IMR-90 (cell line): Measurements from ENCODE around the gene MPG. TPM values are rescaled to one million over a fixed set of nuclear protein-coding genes. Genes with fewer than 3 reads are reported as not detected.

Experiments used
- ATAC-seq: fragments of 200-7000 bp; cut with Tn5 transposase; 2 replicates; pipeline ENCODE4 v1.9.1; 2020; ENCODE audit warnings: low read depth, mild to moderate bottlenecking, moderate library complexity
- BruUV-seq: library from RNA; stranded (reverse); fragments of 400-500 nt; replicated peaks from 2 replicates; lab custom pipeline; 2021; lab: Mats Ljungman, UMichigan
- CTCF ChIA-PET: fragments of 300-600 bp; formaldehyde crosslinking; extraction: SDS; loops from one replicate; lab custom pipeline; 2021; ENCODE audit warnings: antibody characterized with exemption; lab: Yijun Ruan, JAX
- POLR2A ChIA-PET: fragments of 300-600 bp; sonication (Branson Sonifier 250); formaldehyde crosslinking; loops from one replicate; lab custom pipeline; 2022; ENCODE audit warnings: antibody characterized with exemption; ENCODE audit not compliant: unreplicated experiment; lab: Charles Lee
- DNase-seq: peaks from one replicate; pipeline ENCODE4 v3.0.0; 2013
- H2AFZ ChIP-seq: replicated peaks from 2 replicates; pipeline ENCODE3; 2013; ENCODE audit warnings: low read length, mild to moderate bottlenecking; ENCODE audit not compliant: poor library complexity
- H2AK5ac ChIP-seq: 2 replicates; pipeline ENCODE4 v1.6.1; 2013; ENCODE audit warnings: low read depth, low read length, inconsistent platforms
- H2AK9ac ChIP-seq: replicated peaks from 2 replicates; pipeline ENCODE3; 2013; ENCODE audit warnings: mild to moderate bottlenecking, low read depth, low read length, moderate library complexity; ENCODE audit not compliant: poor library complexity
- H2BK120ac ChIP-seq: 2 replicates; pipeline ENCODE4 v1.6.1; 2013; ENCODE audit warnings: low read depth, low read length, inconsistent platforms
- H2BK15ac ChIP-seq: 3 replicates; pipeline ENCODE4 v1.6.1; 2013; ENCODE audit warnings: low read depth, low read length, inconsistent platforms
- H2BK20ac ChIP-seq: 2 replicates; pipeline ENCODE4 v1.6.1; 2013; ENCODE audit warnings: low read depth, mild to moderate bottlenecking, inconsistent platforms, low read length, moderate library complexity
- H2BK5ac ChIP-seq: 2 replicates; pipeline ENCODE4 v1.6.1; 2013; ENCODE audit warnings: mild to moderate bottlenecking, low read depth, low read length, inconsistent platforms; ENCODE audit not compliant: poor library complexity, severe bottlenecking
- H3K14ac ChIP-seq: replicated peaks from 2 replicates; pipeline ENCODE4 v1.6.1; 2013; ENCODE audit warnings: low read depth, low read length, inconsistent platforms
- H3K18ac ChIP-seq: 2 replicates; pipeline ENCODE4 v1.6.1; 2013; ENCODE audit warnings: low read depth, low read length, control low read depth
- H3K23ac ChIP-seq: 2 replicates; pipeline ENCODE4 v1.6.1; 2013; ENCODE audit warnings: low read depth, low read length, inconsistent platforms
- H3K27ac ChIP-seq: 2 replicates; pipeline ENCODE4 v1.5.1; 2013; ENCODE audit warnings: mild to moderate bottlenecking, control low read depth, low read length; ENCODE audit not compliant: insufficient read depth
- H3K27me3 ChIP-seq: 2 replicates; pipeline ENCODE4 v1.6.1; 2013; ENCODE audit warnings: low read length; ENCODE audit not compliant: control insufficient read depth, insufficient read depth
- H3K36me3 ChIP-seq: 2 replicates; pipeline ENCODE4 v1.6.1; 2013; ENCODE audit warnings: low read length, mixed read lengths; ENCODE audit not compliant: control insufficient read depth, insufficient read depth
- H3K4ac ChIP-seq: 2 replicates; pipeline ENCODE4 v1.6.1; 2013; ENCODE audit warnings: low read depth, low read length, inconsistent platforms
- H3K4me1 ChIP-seq: 2 replicates; pipeline ENCODE4 v1.6.1; 2013; ENCODE audit warnings: low read length, mixed read lengths; ENCODE audit not compliant: control insufficient read depth, insufficient read depth
- H3K4me2 ChIP-seq: 2 replicates; pipeline ENCODE4 v1.6.1; 2013; ENCODE audit warnings: low read depth, mild to moderate bottlenecking, control low read depth, low read length, moderate library complexity
- H3K4me3 ChIP-seq: 2 replicates; pipeline ENCODE4 v1.5.1; 2013; ENCODE audit warnings: low read depth, mild to moderate bottlenecking, control low read depth, low read length, moderate library complexity; ENCODE audit not compliant: insufficient read depth
- H3K56ac ChIP-seq: 2 replicates; pipeline ENCODE4 v1.6.1; 2013; ENCODE audit warnings: low read length, inconsistent platforms; ENCODE audit not compliant: insufficient read depth; ENCODE audit errors: extremely low read depth
- H3K79me1 ChIP-seq, 2 experiments: 2 replicates each; pipeline ENCODE4 v1.6.1; 2013; ENCODE audit warnings: low read length in 2 of 2, inconsistent platforms in 1 of 2, low read depth in 1 of 2
- H3K9ac ChIP-seq: 2 replicates; pipeline ENCODE4 v1.6.1; 2013; ENCODE audit warnings: low read depth, low read length, control low read depth
- H3K9me1 ChIP-seq: 2 replicates; pipeline ENCODE4 v1.6.1; 2013; ENCODE audit warnings: low read length, inconsistent platforms; ENCODE audit not compliant: insufficient read depth
- H3K9me3 ChIP-seq: 2 replicates; pipeline ENCODE4 v1.6.1; 2013; ENCODE audit warnings: low read length; ENCODE audit not compliant: control insufficient read depth, insufficient read depth
- H4K20me1 ChIP-seq: 2 replicates; pipeline ENCODE4 v1.6.1; 2013; ENCODE audit warnings: low read length, inconsistent platforms; ENCODE audit not compliant: insufficient read depth
- H4K5ac ChIP-seq: 2 replicates; pipeline ENCODE4 v1.6.1; 2013; ENCODE audit warnings: mild to moderate bottlenecking, low read depth, low read length, control low read depth
- H4K8ac ChIP-seq, 2 experiments: 2 replicates each; pipeline ENCODE4 v1.6.1; 2013; ENCODE audit warnings: low read depth in 2 of 2, low read length in 2 of 2, control low read depth in 1 of 2, inconsistent platforms in 1 of 2
- H4K91ac ChIP-seq: 2 replicates; pipeline ENCODE4 v1.6.1; 2013; ENCODE audit warnings: low read depth, low read length, inconsistent platforms; ENCODE audit not compliant: insufficient read depth
- BHLHE40 ChIP-seq: fragments of 150-350 bp; IDR thresholded peaks from 2 replicates; pipeline ENCODE4 v1.6.1; 2016; ENCODE audit warnings: mild to moderate bottlenecking, low read depth, low read length
- CEBPB ChIP-seq: IDR thresholded peaks from 2 replicates; pipeline ENCODE4 v1.6.1; 2012; ENCODE audit warnings: low read depth, low read length, improper control_type of control experiment
- CHD1 ChIP-seq: IDR thresholded peaks from 2 replicates; pipeline ENCODE4 v1.6.1; 2012; ENCODE audit warnings: low read depth, low read length, improper control_type of control experiment
- CTCF ChIP-seq: conservative IDR thresholded peaks from 2 replicates; pipeline ENCODE4 v1.5.1; 2012; ENCODE audit warnings: mild to moderate bottlenecking, low read depth, low read length, improper control_type of control experiment
- FOS ChIP-seq: fragments of 150-350 bp; IDR thresholded peaks from 2 replicates; pipeline ENCODE4 v1.6.1; 2016; ENCODE audit warnings: low read depth, low read length
- MAFK ChIP-seq: IDR thresholded peaks from 2 replicates; pipeline ENCODE4 v1.6.1; 2012; ENCODE audit warnings: low read depth, low read length, improper control_type of control experiment
- NFE2L2 ChIP-seq: fragments of 150-350 bp; IDR thresholded peaks from 2 replicates; pipeline ENCODE4 v1.6.1; 2016; ENCODE audit warnings: low read depth, mild to moderate bottlenecking, low read length
- POLR2A ChIP-seq: IDR thresholded peaks from 2 replicates; pipeline ENCODE4 v1.6.1; 2012; ENCODE audit warnings: mild to moderate bottlenecking, low read depth, low read length
- RCOR1 ChIP-seq: IDR thresholded peaks from 2 replicates; pipeline ENCODE4 v1.6.1; 2012; ENCODE audit warnings: mild to moderate bottlenecking, low read length, improper control_type of control experiment; ENCODE audit not compliant: insufficient replicate concordance
- SMC3 ChIP-seq: fragments of 150-350 bp; IDR thresholded peaks from 2 replicates; pipeline ENCODE4 v1.6.1; 2016; ENCODE audit warnings: low read depth, mild to moderate bottlenecking, antibody characterized with exemption, low read length, moderate library complexity
- USF2 ChIP-seq: fragments of 150-350 bp; IDR thresholded peaks from 2 replicates; pipeline ENCODE4 v1.6.1; 2017; ENCODE audit warnings: mild to moderate bottlenecking, antibody characterized with exemption, low read length, low read depth
- WGBS, 2 experiments: methylation state at CpG; one replicate each; pipeline versions ENCODE4 v1.1.5 to v1.1.7; 2013; ENCODE audit warnings: missing lambda C conversion rate in 2 of 2; ENCODE audit not compliant: insufficient read length in 1 of 2; ENCODE audit errors: extremely low coverage in 2 of 2; 5-methylcytosine and 5-hydroxymethylcytosine counted together
- dilution Hi-C: fragments of 300-500 bp; cut with HindIII; formaldehyde crosslinking; loops from one replicate; pipeline ENCODE4 v1.14.3; 2018; ENCODE audit warnings: low sequenced_read_pairs; ENCODE audit not compliant: unreplicated experiment
- in situ Hi-C: fragments of 300-500 bp; cut with MboI; formaldehyde crosslinking; loops from 3 replicates; pipeline ENCODE4 v1.14.3; 2019; ENCODE audit warnings: low sequenced_read_pairs, inconsistent platforms, mixed read lengths
- intact Hi-C: fragments of 100-400 bp; cut with micrococcal nuclease; formaldehyde crosslinking; loops from 2 replicates; pipeline ENCODE4 v1.10.0; 2022
- polyA plus RNA-seq, 3 experiments: library from polyadenylated mRNA; depleted of rRNA; stranded (reverse); fragments of >200 nt; gene quantifications; 2 replicates each; pipeline ENCODE4 v1.2.3, GENCODE V29; 2012; ENCODE audit warnings: low replicate concordance in 1 of 3
- total RNA-seq: library from RNA; depleted of rRNA; stranded (reverse); fragments of >200 nt; gene quantifications from 2 replicates; pipeline ENCODE4 v1.2.3, GENCODE V29; 2012

Gene MPG
- total and polyA plus RNA-seq, 2 of the 4 experiments (the other 2 are of a cell fraction) = 66.7 to 135 TPM

DNA sequence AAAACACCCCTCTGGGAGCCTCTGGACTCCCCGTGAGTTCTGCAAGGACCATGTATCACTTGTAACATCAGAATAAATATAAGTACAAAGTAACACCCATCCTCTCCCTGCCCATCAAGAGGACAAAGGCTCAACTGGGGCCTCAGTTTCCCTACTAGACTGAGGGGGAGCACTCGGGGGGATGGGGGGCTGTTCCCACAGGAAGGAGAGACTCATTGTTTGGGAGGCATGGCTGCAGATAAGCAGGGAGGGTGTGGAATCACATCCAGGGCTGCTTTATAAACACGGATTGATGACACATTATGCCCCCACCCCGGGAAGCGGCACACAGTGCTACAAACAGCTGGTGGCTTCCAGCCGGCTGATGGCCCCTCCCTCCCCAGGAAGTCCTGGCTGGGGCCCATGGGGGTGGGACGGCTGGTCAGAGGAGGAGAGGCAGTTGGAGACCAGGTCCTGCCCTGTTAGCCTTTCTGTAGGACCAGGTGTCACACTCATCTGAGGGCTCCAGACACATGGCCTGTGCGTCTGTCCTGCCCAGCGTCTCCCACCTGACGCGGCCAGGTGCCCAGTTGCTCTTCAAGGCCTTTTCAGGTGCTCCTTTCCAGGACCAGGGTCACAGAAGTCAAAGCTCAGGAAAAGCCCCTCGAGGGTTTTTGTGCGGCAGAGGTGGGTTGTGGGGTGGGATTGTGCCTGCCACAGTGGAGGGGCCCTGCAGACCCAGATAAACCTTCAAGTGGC is 1.3 kb upstream of the MPG start (continued):
- TF ChIP-seq USF2 = no peak
- no peak for TF ChIP-seq SMC3

DNA sequence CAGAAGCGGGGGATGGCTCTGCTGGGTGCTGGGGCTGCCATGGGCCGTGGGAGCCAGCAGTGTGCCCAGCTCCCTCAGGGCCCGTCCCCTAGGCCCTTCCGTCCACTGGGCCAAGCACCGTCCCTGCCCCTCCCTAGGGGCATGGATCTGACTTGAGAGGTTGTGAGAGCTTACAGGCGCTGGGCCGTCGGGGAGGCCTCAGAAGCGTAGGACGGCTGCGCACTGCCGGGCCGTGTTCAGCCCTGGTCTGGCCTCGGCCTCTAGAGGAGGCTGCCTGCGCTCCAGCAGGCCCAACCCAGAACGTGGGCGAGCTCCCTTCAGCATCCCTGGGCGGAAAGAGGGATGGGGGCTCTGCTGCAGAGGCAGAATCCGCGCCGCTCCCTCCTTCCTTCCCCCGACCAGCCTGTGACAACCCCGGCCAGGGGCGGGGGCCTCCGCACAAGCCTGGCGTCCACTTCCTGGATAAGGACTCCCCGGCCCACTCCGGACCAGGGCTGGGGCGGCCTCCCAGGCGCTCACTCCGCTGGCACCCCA is 685 bp upstream of the MPG start:
- Histone ChIP-seq H3K56ac (peak overlapping the region; percentile 62), H3K9me1 (peaks cover 17% of the 10 kb centered on the region), H3K4me3 (peak overlapping the region; percentile 85), H3K79me1 (peaks cover 7 to 36% of the 10 kb centered on the region in 2 experiments), H2AK9ac (peak overlapping the region; percentile 96), H4K8ac (peak overlapping the region; percentile 92 to 95), H3K18ac (peak overlapping the region; percentile 31; the same call in 1 of the 2 replicates), H2AK5ac (peak overlapping the region; percentile 97), H3K9ac (peak overlapping the region; percentile 71), H2BK15ac (peak overlapping the region; percentile 42; the same call in 1 of the 3 replicates), H3K14ac (peak overlapping the region; percentile 81), H3K4ac (peak overlapping the region; percentile 93), H2BK120ac (peak overlapping the region; percentile 72), H4K91ac (peak overlapping the region; percentile 93), H3K4me1 (peaks cover 43% of the 10 kb centered on the region), H3K27ac (peak overlapping the region; percentile 98), H2AFZ (peak overlapping the region; percentile 82), H3K4me2 (peak overlapping the region; percentile 41), H3K36me3 (peaks cover 15% of the 10 kb centered on the region), H2BK20ac (peak overlapping the region; percentile 55; the same call in 1 of the 2 replicates), H2BK5ac (peak overlapping the region; percentile 94), H4K20me1 (peaks cover 11% of the 10 kb centered on the region), H4K5ac (peak overlapping the region; percentile 86), H3K9me3 (no peaks in the 10 kb centered on the region), H3K27me3 (no peaks in the 10 kb centered on the region), H3K23ac (peak overlapping the region; percentile 54; the same call in 1 of the 2 replicates)
- DNase-seq (peak; percentile 61), ATAC-seq (peak; percentile 16)
- TF ChIP-seq SMC3 = no peak
- no peak for TF ChIP-seq CHD1
- TF ChIP-seq CTCF = no peak
- TF ChIP-seq RCOR1 = no peak
- no peak; the same call in 1 of the 2 replicates for TF ChIP-seq POLR2A
- no peak for TF ChIP-seq USF2
- no peak for TF ChIP-seq MAFK
- no peak for TF ChIP-seq FOS
- TF ChIP-seq NFE2L2 = no peak
- TF ChIP-seq BHLHE40 = no peak
- TF ChIP-seq CEBPB = no peak
- intact Hi-C loops = no loop called here
- POLR2A ChIA-PET = no interaction called here
- no TSS peak for BruUV-seq
- 21% methylated on average over 16 of the region's 31 CpGs; no CpG with 5 or more reads in 1 of the 2 experiments for WGBS, 2 experiments
- dilution Hi-C loops = no loop called here
- CTCF ChIA-PET = interaction anchor here (1.0 kb wide), 1 partner anchor 11 kb away, joined by 3 read pairs; no protein-coding TSS in a partner anchor
- in situ Hi-C loops = no loop called here
